GM15510 (cell line): ENCODE data around the gene IFNL1.

Source experiments
- POLR2A ChIP-seq: IDR thresholded peaks from 3 replicates; pipeline ENCODE4 v1.6.1; 2011; ENCODE audit warnings: borderline replicate concordance; ENCODE audit not compliant: insufficient read length; ENCODE audit errors: extremely low read depth

IFNL1 gene

DNA sequence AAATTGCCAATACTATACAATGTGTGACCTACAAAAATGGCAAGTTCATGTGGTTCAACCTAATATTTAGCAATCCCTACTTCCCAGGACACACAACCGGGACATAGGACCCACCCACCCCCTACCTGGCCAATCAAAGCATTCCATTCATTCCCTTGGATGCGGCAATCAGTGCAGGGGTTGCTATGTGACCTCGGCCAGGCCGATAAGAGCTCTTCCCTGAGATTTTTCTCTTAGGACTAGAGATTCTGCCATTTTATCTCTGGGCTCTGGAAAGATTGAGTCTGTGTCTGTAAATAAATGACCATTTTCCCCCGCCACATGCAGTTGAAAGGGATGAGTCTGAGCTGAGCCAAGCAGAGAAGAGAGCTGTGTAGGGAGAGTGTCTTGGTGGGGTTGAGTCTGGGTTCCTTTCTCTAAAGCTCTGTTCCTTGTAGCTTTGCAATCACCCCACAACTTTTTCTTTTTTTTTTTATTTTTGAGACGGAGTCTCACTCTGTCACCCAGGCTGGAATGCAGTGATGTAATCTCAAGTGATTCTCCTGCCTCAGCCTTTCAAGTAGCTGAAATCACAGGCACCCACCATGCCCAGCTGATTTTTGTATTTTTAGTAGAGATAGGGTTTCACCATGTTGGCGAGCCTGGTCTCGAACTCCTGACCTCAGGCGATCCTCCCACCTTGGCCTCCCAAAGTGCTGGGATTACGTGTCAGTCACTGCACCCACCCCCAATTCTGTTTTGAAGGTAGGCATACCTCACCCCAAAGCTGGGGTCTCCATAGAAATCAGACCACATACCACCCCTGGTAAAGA, 7.4 kb downstream of the IFNL1 start:
- no peak for TF ChIP-seq POLR2A

DNA sequence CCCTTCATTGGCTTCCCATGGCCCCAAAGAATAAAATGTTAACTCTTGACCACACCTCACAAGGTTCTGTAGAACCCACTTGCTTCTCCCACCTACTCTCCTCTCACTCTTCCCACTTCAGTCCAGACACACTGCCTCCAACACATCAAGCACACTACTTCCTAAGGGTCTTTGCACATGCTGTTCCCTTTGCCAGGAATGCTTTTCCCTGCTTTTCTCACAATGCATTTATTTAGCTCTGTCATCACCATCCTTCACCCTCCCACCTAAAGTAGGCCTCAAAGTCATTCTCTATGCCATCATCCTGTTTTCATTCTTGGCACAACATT, 7.9 kb downstream of the IFNL1 start:
- no peak for TF ChIP-seq POLR2A

DNA sequence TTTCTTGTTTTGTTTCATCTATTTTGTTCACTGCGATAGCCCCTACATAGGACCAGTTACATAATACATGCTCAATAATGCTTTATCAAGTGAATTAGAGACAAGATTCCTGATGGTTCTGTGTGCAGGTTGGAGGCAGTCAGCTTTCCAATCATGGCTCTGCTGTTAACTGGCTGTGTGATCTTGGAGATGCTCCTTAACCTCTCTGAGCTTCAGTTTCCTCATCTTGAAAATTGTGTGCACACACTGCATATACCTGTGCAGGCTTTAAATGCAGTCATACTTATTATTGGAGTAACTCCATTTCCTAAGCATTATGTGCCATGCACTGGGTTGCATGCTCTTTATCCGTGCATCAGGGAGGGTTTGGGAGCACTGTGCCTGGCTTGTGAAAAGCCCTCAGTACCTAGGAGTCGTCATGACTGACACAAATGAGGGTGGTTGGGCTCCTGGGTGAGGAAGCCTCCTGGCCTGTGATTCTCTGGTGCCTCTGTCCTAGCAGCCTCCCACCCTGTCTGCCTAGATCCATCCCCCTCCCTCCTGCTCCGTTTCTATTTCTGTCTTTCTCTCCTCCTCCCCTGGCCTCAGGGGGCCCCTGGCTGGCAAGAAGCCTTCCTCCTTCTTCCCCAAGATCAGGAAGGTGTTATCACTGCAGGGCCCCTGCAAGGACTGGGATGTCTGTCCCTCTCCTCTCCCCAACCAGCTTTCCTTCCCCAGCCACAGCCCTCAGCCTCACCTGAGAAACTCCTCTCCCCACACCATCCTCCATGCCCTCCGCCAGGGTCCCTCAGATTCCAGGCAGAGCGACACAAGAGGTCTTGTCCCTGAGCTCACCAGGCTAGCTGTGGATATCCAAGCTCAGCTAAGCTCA, 8.7 kb downstream of the IFNL1 start:
- TF ChIP-seq POLR2A = no peak

DNA sequence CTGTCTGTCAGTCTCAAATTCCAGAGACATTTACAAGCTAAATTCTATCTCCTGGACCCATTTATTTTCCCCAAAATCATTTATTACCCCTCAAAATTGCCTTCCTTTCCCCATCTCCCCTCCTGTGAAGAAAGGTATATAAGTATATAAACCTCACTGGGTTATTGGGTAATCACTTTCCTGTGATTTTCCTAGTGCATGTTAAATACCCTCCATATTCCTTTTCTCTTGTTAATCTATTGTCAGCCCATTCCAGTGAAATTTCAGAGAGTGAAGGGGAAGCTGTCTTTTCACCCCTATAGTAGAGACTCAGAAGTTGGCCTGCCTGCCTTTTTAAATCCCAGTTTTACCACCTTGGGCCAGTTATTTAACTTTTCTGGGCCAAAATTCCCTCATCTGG, 9.9 kb downstream of the IFNL1 start:
- TF ChIP-seq POLR2A = no peak

DNA sequence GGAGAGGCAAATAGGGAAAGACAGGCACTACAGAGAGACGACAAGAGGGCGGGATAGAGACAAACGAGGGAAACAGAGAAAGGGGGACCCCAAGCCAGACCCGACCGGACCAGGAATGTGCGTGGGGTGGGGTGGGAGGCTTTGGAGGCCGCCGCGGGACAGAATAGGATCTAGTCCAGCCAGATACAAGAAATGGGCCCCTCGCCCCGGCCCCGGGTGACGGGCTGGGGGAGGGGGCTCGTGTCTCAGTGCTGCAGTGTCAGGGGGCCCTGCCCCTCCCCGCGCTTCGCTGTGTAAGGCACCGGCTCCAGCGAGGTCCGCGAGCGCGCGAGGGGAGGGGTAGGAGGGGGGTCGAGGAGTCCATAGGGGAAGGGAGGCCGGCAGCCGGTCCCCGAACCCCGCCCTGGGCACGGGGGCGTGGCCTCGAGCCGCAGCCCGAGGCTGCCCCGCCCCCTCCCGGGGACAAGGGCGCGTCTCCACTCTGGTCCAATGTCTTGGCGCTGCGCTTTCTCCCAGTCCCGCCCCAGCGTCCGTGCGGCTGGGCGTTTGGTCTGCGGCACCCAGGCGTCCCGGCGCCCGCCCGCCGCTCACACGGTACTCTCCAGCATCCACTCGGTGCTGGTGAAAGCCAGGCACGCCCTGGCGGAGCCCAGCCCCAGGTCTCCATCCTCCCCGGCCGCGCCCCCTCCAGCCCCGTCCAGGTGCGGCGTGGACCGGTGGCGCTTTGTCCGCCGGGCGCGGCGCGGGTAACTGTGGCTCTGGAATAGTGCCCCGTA, 11.0 kb downstream of the IFNL1 start:
- no peak for TF ChIP-seq POLR2A

DNA sequence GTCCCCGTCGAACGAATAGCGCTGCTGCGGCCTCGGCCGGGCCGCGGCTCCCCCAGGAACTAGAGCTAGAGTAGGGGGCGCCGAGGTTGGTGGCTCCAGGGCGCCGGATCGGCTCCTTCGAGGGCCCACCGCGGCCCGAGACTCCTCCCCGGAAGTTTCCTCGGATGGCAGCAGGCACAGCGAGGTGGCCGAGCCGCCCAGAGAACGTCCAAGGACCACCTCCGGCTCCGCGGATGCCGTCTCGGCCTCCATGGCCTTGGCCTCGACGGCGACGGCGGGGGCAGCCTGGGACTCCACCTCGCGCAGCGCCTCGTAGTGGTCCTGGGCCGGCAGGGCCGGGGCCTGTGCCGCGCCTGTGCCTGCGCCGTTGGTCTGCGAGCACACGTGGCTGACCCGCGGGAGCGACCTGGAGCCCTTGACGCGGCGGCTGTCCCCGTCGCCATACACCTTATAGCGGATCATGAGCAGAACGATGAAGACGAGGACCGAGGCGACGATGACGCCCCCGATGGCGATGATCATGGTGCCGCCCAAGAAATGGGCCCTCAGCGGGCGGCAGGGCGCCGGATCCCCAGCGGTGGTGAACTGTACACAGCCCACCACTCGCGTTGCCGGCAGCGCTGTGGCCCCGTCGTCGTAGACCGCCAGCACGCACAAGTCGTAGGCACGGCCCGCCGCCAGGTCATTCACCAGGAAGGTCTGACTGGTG, 11.8 kb downstream of the IFNL1 start:
- no peak for TF ChIP-seq POLR2A

DNA sequence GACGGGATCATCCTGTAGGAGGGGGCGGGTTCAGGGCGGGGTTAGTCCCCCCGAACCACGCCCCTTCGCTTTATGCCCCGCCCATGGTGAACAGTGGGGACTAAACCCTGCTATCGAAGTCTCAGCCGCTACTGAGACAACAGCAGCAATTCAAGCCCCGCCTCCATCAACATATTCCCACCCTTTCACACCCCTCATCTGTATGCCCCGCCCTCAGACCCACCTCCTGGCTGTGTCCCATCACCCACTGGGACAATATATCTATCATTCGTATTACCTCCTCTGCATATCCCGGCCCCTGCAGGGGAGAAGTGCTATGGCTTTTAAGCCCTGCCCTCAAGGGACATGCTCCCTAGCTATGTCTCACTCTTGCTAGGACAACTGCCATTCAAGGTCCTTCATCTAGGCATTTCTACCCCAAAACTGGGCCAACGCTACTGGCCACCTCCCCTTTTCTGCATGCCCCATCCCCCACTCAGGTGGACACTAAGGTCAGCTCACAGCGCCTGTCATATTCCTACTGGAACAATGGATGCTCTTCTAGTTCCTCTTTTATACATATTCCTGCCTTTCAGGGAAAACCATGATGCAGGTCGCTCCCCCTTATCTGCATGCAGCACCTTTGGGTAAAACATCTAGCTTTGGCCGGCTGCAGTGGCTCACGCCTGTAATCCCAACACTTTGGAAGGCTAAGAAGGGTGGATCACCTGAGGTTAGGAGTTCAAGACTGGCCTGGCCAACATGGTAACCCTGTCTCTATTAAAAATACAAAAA, 12.5 kb downstream of the IFNL1 start:
- no peak for TF ChIP-seq POLR2A

DNA sequence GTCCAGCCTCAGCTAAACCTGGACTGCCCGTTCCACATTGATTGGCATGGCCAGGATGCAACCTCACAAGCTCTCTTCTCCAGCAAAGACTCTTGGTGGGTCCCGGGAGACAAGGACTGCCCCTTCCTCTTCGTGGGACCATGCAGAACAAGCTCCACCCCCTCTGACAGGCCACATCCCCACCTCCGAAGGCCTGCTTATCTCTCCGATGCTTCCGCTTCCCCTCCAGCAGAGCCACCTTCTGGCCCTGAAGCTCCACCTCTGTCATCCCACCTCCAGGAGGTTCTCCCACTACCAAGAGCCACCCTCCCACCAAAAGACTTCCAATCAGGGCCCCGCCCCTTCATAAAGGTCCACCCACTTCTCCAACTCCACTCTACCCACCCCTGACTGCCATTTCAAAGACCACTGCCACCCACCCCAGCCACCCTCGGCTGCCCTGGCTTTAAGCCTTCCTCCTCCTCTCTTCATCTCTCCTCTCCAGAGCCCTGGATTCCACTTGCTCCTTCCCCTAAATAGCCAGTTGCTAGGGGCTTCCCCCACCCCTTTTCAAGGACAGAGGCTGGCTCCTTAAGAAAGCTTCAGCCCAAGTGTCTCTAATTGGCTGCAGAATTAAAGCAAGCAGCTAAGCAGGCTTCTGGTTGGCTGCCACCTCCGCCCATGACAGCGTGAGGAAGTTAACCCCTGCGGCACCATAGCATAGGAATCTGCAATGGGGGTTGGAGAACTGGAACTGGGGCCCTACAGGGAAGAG, 14.5 kb downstream of the IFNL1 start:
- TF ChIP-seq POLR2A = no peak

DNA sequence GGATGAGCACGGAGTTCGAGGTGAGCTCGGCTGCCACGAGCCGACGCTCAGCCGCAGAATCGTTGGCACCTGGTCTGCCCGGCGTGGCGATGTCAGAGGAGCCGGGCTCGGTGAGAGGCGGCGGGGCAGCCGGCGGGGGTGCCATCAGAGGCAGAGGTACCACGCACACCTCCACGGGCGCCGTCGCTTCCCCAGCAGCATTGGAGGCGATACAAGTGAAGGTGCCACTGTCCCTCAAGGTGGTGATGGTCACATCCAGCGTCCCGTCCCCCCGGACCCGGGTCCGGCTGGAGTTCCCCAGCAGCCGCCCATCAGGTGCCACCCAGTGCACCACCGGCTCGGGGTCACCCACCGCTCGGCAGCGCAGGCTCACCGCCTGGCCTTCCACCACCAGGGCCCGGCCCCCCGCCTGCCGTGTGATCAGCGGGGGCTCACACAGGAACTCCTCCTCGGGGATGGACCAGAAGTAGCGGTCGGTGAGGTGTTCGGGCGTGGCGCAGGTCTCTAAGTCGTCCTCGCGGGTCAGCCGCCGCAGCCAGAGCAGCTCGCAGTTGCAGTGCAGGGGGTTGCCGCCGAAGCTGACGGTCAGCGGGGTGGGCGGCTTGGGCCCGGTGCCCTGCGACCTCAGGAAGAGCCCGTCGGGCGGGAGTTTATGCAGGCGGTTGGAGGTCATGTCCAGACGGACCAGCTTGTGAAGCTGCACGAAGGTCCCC, 18.0 kb downstream of the IFNL1 start:
- no peak for TF ChIP-seq POLR2A

DNA sequence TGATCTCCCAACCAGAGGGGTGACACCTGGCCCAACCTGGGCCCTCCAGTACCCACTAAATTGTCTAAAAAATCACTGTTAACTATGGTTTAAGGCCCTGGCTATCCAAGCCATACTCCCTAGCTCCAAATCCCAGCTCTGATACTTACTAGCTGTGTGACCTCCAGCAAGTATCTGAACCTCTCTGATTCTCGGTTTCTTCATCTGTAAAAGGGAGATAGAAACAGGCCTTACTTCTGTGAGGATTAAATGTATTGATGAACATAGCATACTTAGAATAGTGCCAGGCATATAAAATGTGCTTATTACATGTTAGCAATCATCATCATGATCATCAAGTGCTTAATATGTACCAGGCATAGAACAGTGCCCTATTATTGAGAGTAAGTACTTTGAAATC, 19.7 kb downstream of the IFNL1 start:
- TF ChIP-seq POLR2A = no peak

DNA sequence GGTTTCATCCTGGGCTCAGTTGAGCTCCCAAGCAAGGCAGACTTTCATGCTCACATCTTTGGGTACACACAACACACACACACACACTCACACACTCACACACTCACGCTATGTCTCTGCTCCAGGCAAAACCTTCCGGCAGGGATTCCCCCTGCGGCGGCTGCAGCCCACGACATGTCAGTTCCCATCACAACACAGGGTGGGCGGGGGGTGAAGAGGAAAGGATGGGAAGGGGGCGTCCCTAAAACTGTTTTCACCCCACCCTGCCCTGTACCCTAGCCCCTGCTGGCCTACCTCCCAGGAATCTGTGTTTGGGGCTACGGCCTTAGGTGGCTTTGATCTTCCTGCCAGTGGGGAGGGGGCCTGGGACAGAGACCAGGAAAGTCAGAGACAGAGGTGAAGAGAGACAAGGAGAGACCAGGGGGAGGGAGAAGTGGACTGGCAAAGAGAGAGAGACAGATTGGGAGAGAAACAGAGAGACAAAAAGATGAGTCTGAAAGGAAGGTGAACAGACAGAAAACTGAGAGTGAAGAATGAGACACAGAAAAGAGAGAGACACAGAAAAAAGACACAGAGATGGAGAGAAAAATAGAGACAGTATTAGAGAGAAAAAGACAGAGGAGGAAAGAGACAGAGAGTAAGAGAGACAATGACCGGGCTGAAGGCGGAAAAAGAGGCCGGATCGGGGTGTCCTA, 20.6 kb downstream of the IFNL1 start:
- no peak for TF ChIP-seq POLR2A

DNA sequence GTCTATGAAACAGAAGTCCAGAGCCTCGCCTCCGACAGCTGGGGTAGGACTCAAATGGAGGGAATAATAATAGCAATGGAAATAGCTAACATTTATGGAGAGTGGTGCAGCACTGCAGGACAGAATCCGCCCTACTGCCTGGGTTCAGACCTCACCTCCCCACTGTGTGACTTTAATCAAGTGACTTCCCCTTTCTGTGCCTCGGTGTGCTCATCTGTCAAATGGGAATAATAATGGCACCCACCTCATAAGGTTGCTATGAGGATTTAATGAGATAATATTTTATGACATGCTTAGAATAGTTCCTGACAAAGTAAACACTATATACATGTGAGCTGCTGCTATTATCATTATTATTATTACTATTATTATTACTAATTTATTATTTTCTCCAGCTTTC, 21.3 kb downstream of the IFNL1 start:
- no peak for TF ChIP-seq POLR2A
